Measurements from ENCODE around the gene PLA2G4E. TPM values are rescaled to one million over a fixed set of nuclear protein-coding genes. Genes with fewer than 3 reads are reported as not detected.

The PLA2G4E gene
- total RNA-seq, 3 donors from 2014 or later (not counting 1 experiment from before 2014, with no cell fraction given): not detected

DNA sequence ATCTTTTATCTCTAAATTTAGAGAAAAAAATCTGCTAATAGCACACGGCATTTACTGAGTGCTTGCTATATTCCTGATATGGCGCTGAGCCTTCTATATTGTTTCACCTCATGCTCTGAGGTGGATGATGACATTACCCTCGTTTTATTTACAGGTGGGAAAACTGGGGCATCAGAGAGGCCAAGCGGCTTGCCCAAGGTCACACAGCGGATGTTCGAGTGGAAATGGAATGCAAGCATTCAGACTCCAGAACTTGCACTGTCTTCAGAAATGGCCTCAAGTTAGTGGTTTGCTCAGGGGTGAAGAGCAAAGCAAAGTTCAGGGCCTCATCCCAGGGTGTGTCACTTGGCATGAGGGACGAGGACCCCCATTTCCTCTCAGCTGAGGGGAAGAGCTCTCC is 65.7 kb downstream of the PLA2G4E start:
- Histone ChIP-seq H3K27me3 (ENCODE audit: control insufficient read depth, insufficient read depth, low read length) (no peaks in the 10 kb centered on the region), H3K4me1 (ENCODE audit: control insufficient read depth, insufficient read depth, low read length) (no peaks in the 10 kb centered on the region), H3K4me3 (ENCODE audit: low read length) (no peak overlapping the region), H3K27ac (ENCODE audit: low read length) (no peak overlapping the region), H3K36me3 (ENCODE audit: control insufficient read depth, insufficient read depth, low read length) (peaks cover 14% of the 10 kb centered on the region), H3K9me3 (ENCODE audit: control insufficient read depth, insufficient read depth, low read length) (no peaks in the 10 kb centered on the region)
- ATAC-seq: no peak
- no peak for TF ChIP-seq CTCF (IDR thresholded peaks at IDR 0.05)
- intact Hi-C loops (cut with micrococcal nuclease): no loop called here
- Mint-ChIP-seq H3K4me1 (peaks cover 0 to 4% of the 10 kb centered on the region in 2 donors), H3K9me3 (no peaks in the 10 kb centered on the region), H3K36me3 (no peaks in the 10 kb centered on the region), H3K27ac (no peak overlapping the region), H3K4me3 (no peak overlapping the region), H3K27me3 (ENCODE audit: low read depth in 2 of 2) (no peaks in the 10 kb centered on the region)
- 93% methylated on average over 7 of the region's 7 CpGs for WGBS (ENCODE audit: insufficient coverage)
- DNase-seq: no peak

DNA sequence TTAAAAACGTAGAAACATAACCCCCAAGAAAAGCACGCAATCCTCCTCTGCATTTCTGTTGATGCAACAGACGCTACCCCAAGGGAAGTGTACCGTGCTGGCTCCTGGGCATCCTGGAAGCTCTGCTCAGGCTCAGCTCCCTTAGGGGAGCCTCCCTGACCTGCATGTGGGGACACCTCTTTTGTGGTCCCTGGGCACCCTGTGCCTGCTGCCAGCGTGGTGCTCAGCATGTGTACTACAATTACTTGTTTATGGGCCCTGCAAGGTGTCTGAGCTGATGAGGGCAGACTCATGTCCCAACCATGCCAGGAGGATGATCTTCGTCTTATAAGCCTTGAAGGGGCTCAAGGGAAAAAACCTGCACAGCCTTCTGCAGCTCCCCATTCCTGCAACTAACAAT is 66.8 kb downstream of the PLA2G4E start:
- no peak overlapping the region for H3K27ac Mint-ChIP-seq
- H3K27me3 Mint-ChIP-seq (ENCODE audit: low read depth in 2 of 2): no peaks in the 10 kb centered on the region
- intact Hi-C loops (cut with micrococcal nuclease): no loop called here

GRCh38 chr15:41952013-41952563 is 68.8 kb downstream of the PLA2G4E start:
- Histone ChIP-seq H3K36me3 (ENCODE audit: control insufficient read depth, insufficient read depth, low read length) (peaks cover 14% of the 10 kb centered on the region), H3K27me3 (ENCODE audit: control insufficient read depth, insufficient read depth, low read length) (no peaks in the 10 kb centered on the region), H3K4me3 (ENCODE audit: low read length) (no peak overlapping the region), H3K4me1 (ENCODE audit: control insufficient read depth, insufficient read depth, low read length) (no peaks in the 10 kb centered on the region), H3K9me3 (ENCODE audit: control insufficient read depth, insufficient read depth, low read length) (no peaks in the 10 kb centered on the region), H3K27ac (ENCODE audit: low read length) (no peak overlapping the region)
- Mint-ChIP-seq H3K27ac (peak overlapping the region in 1 of 2 donors; percentile 14), H3K36me3 (no peaks in the 10 kb centered on the region), H3K4me1 (no peaks in the 10 kb centered on the region), H3K4me3 (no peak overlapping the region), H3K9me3 (no peaks in the 10 kb centered on the region), H3K27me3 (ENCODE audit: low read depth in 2 of 2) (no peaks in the 10 kb centered on the region)
- DNase-seq: no peak
- intact Hi-C loops (cut with micrococcal nuclease): no loop called here
- no peak for ATAC-seq
- TF ChIP-seq CTCF (IDR thresholded peaks at IDR 0.05): no peak
- 97% methylated on average over 11 of the region's 12 CpGs for WGBS (ENCODE audit: insufficient coverage)

More for the DNA sequence above, 66.8 kb downstream of the PLA2G4E start:
- ATAC-seq (no peak), DNase-seq (no peak)
- peaks cover 14% of the 10 kb centered on the region for H3K36me3 ChIP-seq (ENCODE audit: control insufficient read depth, insufficient read depth, low read length)
- H3K27ac ChIP-seq (ENCODE audit: low read length): no peak overlapping the region
- no peaks in the 10 kb centered on the region for H3K27me3 ChIP-seq (ENCODE audit: control insufficient read depth, insufficient read depth, low read length)
- no peaks in the 10 kb centered on the region for H3K36me3 Mint-ChIP-seq
- WGBS (ENCODE audit: insufficient coverage): 92% methylated on average over 6 of the region's 6 CpGs
- H3K4me3 Mint-ChIP-seq: no peak overlapping the region
- H3K4me3 ChIP-seq (ENCODE audit: low read length): no peak overlapping the region
- no peaks in the 10 kb centered on the region for H3K4me1 ChIP-seq (ENCODE audit: control insufficient read depth, insufficient read depth, low read length)
- H3K4me1 Mint-ChIP-seq: peaks cover 0 to 4% of the 10 kb centered on the region in 2 donors
- TF ChIP-seq CTCF (IDR thresholded peaks at IDR 0.05): no peak
- no peaks in the 10 kb centered on the region for H3K9me3 Mint-ChIP-seq
- no peaks in the 10 kb centered on the region for H3K9me3 ChIP-seq (ENCODE audit: control insufficient read depth, insufficient read depth, low read length)

GRCh38 chr15:41951571-41951970 is 69.3 kb downstream of the PLA2G4E start:
- Histone ChIP-seq H3K9me3 (ENCODE audit: control insufficient read depth, insufficient read depth, low read length) (no peaks in the 10 kb centered on the region), H3K27ac (ENCODE audit: low read length) (no peak overlapping the region), H3K27me3 (ENCODE audit: control insufficient read depth, insufficient read depth, low read length) (no peaks in the 10 kb centered on the region), H3K4me1 (ENCODE audit: control insufficient read depth, insufficient read depth, low read length) (no peaks in the 10 kb centered on the region), H3K4me3 (ENCODE audit: low read length) (no peak overlapping the region), H3K36me3 (ENCODE audit: control insufficient read depth, insufficient read depth, low read length) (peaks cover 14% of the 10 kb centered on the region)
- H3K4me1 Mint-ChIP-seq: no peaks in the 10 kb centered on the region
- no peaks in the 10 kb centered on the region for H3K9me3 Mint-ChIP-seq
- 83% methylated on average over 2 of the region's 2 CpGs for WGBS (ENCODE audit: insufficient coverage)
- ATAC-seq (no peak), DNase-seq (no peak)
- no peak overlapping the region for H3K4me3 Mint-ChIP-seq
- TF ChIP-seq CTCF (IDR thresholded peaks at IDR 0.05): no peak
- H3K36me3 Mint-ChIP-seq: no peaks in the 10 kb centered on the region
- no peak overlapping the region for H3K27ac Mint-ChIP-seq
- intact Hi-C loops (cut with micrococcal nuclease): no loop called here
- H3K27me3 Mint-ChIP-seq (ENCODE audit: low read depth in 2 of 2): no peaks in the 10 kb centered on the region

Data from natural killer cell (primary cell).